HG03469 (cell line): ENCODE measurements around the gene SCRN2.

Source experiments
- ATAC-seq: cut with Tn5 transposase; IDR thresholded peaks from one replicate; pipeline ENCODE4 v1.9.1; 2021; ENCODE audit warnings: mild to moderate bottlenecking, moderate library complexity, moderate number of reproducible peaks; ENCODE audit not compliant: unreplicated experiment

The SCRN2 gene

DNA sequence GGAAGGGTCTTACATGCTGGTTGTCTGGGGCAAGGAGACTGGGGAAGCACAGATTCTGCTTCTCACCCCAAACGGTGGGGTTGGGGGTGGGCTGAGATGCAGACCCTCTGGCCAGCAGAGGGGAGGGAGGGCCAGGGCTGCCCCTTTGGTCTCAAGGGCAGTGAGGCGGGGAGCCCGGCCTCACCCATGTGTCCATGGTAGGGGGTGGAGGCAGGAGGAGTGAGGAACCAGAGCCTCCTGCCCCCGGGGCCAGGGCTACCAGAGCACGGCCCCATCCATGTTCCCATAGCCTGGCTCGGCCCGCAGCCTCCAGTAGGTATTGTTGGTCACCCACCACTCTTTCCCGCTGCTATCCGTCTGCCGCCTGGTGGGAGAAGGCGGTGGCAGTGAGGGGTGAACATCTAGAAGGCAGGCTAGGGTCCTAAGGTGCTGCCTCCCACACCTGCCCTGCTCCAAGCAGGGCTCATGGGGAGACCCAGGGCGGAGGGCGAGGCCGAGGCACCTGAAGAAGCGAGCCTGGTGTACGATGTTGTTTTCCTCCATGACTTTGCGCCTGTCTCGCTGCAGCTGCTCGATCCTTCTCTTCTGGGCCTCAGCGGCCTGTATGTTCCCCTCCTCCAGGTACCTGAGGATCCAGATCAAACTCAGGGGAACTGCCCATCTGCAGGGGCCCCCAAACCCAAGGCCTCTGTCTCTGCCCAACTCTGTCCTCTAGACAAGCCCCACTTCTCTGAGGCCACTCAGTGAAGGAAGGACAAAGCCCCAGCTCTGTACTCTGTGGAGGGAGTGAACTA lies 32.8 kb downstream of the SCRN2 start:
- no peak for ATAC-seq

- no peak for ATAC-seq
These were observed 33.7 kb downstream of the SCRN2 start for GRCh38 chr17:47807421-47807820.

DNA sequence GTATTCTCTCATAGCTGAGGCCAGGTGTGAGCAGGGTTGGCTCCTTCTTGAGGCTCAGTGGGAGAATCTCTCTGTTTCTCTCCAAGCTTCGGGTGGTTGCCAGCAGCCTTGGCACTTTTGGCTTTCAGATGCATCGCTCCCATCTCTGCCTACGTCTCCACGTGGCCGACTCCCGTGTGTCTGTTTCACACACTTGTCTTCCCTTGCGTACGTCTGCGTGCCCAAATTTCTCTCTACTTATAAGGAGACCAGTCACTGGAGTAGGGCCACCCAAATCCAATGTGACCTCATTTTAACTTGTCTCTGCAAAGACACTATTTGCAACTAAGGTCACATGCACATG lies 34.2 kb downstream of the SCRN2 start:
- ATAC-seq: no peak

DNA sequence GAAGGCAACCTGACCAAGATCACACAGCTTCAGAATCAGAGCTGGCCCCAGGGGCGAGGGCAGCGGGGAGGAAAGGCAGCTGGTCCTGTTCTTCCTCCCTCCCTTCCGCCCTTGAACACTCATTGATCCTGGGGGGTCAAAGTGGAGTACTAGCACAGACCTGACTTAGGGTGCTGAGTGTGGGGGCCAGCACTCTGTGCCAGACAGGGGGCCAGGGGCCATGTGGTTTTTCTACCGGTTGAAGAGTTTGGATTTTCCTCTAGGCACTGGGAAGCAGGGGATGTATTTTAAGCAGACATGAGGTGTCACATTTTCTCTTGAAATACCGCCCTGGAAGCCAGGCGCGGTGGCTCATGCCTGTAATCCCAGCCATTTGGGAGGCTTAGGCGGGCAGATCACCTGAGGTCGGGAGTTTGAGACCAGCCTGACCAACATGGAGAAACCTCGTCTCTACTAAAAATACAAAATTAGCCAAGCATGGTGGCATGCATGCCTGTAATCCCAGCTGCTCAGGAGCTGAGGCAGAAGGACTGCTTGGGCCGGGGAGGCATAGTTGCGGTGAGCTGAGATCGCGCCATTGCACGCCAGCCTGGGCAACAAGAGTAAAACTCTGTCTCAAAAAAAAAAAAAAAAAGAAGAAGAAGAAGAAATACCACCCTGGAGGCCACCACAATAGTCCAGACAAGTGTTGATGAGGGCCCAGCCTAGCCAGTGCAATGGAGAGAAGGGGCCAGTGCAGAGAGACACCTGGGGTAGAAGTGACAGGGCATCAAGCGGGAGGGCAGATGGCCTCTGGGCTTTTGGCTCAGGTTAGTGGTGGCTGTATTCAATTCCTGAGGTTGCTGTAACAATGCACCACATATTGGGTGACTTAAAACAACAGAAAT lies 34.8 kb downstream of the SCRN2 start:
- ATAC-seq: no peak

DNA sequence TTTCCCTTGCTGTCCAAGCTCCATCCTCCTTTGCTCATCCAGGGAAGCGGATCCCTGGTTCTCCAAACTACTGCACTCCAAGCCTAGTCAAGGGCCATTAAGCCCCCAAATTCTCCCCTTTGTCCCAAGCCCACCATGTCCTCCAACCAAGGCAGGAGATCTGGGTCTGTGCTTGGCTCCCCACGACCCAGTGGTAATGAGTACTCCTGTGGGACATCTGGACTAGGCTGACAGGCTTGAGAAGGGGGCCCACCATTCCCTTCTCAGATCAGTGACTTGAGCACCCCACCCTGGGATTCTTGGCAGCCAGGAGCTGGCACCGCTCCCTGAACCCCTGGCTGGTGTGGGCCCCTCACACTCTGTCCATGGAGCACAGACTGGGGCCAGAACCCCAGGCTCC lies 36.6 kb downstream of the SCRN2 start:
- ATAC-seq: no peak

DNA sequence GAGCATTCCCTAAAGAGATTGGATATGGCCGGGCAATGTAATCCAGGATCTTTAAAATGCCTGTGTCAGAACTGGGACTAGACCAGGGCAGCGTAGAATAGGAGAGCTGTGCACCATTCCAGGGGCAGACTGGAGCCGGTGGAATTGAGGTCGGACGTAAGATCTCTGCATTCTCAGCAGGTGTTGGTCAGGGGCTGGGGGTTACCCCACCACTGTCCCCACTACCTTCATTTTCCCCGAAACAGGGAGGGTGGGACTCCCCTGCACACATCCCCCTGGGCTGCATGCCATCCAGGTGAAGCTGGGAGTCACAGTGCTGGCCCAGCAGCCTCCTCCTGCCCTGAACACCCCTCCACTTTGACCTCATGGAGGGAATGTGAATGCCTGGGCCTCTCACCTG lies 37.3 kb downstream of the SCRN2 start:
- ATAC-seq: no peak

GRCh38 chr17:47803201-47803600 lies 37.9 kb downstream of the SCRN2 start:
- ATAC-seq: no peak

DNA sequence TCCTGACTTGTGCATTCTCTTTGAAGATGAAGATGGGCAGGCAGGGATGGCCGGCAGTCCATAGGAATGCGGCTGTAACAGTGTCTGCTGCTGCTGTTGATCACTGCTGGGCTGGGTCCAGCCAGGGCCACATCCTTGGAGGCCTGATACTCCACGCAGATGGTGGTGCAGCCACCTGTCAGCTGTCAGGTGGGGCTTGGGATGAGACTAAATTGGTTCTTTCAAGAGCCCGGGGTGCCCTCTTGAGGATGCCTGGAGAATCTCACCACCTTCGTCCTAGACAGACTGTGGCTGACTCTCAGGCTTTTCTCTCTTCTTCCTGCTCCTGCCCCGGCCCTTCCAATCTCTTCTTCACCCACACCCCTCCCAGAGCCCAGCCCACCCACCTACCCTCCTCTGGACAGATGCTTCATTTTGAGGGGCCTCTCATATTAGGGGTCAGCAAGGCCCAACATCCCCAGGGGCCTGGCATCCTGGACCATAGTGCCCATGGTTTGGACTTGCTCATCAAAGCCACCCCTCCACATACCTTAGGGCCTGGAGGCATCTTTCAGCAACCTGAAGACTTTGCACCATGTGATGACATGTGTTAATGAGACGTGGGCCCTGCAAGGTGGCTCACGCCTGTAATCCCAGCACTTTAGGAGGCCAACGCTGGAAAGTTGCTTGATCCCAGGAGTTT lies 38.6 kb downstream of the SCRN2 start:
- ATAC-seq: no peak

GRCh38 chr17:47801906-47802305 lies 39.2 kb downstream of the SCRN2 start:
- ATAC-seq: no peak

- no peak for ATAC-seq
These were observed 39.8 kb downstream of the SCRN2 start for GRCh38 chr17:47801176-47801765.

DNA sequence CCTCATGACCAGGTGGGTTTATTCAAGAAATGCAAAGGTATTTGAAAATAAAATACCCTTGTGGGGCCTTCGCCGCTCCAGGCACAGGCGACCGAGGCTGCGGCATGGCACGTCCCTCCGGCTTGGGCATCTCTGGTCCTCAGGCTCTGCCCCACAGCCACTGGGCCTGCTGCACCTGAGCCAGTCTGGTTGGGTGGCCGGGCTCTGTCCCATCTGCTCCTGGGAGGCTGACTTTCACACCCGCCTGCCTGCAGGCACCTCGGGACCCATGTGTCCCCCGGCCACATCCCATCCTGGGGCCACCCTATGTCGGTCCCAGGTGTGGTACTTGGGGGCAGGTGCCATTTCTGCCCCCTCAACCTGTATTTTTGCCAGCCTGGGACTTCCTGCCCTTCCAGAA lies 40.4 kb downstream of the SCRN2 start:
- ATAC-seq: no peak

DNA sequence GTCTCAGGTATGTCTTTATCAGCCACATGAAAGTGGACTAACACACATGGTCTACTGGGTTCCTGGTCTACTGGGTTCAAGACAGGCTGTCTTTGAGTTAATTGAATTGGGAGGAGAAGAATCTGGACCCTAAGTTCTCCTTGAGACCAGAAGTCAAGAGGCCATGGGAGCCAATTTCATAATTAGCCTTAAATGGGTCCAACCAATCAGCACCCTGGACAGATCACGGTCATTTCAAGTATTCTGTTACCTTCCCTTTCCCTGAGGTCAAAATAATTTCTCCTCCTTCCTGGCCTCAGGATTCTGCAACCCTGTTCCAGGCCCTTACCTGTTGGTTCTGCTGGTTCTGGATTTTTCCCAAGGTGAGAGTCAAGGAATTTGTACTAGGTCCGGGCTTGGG lies 43.3 kb downstream of the SCRN2 start:
- ATAC-seq: no peak

DNA sequence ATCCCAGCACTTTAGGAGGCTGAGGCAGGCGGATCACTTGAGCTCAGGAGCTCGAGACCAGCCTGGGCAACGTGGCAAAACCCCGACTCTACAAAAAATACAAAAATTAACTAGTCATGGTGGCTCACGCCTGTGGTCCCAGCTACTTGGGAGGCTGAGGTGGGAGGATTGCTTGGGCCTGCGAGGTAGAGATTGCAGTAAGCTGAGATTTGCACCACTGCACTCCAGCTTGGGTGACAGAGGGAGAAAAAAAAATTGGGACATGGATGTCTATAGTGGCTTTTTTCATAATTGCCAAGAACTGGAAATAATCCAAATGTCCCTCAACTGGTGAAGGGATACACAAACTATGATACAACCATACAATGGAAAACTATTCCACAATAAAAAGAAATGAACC lies 48.1 kb downstream of the SCRN2 start:
- no peak for ATAC-seq

- no peak for ATAC-seq
These were observed 48.6 kb downstream of the SCRN2 start for GRCh38 chr17:47792457-47792856.

- ATAC-seq: no peak
These were observed 50.0 kb downstream of the SCRN2 start for GRCh38 chr17:47791025-47791424.

GRCh38 chr17:47789611-47790561 lies 51.2 kb downstream of the SCRN2 start:
- ATAC-seq: no peak
